HEK293 (cell line): ENCODE results near the gene DOCK3.

Experiments
- CTCF ChIP-seq: fragments of 450-650 bp; formaldehyde crosslinking; IDR thresholded peaks from 2 replicates; pipeline ENCODE4 v1.5.1; 2016; ENCODE audit warnings: missing biosample characterization, missing genetic modification characterization
- FEZF1 ChIP-seq: fragments of 450-650 bp; formaldehyde crosslinking; IDR thresholded peaks from 2 replicates; pipeline ENCODE4 v1.5.1; 2016; ENCODE audit warnings: missing biosample characterization, missing genetic modification characterization
- HOXD13 ChIP-seq: sonication (generic); formaldehyde crosslinking; IDR thresholded peaks from 2 replicates; pipeline ENCODE4 v1.8.0; 2022; ENCODE audit warnings: missing genetic modification reagents, borderline replicate concordance
- INSM2 ChIP-seq: fragments of 450-650 bp; formaldehyde crosslinking; IDR thresholded peaks from 2 replicates; pipeline ENCODE4 v1.5.1; 2016; ENCODE audit warnings: missing biosample characterization, missing genetic modification characterization
- OSR2 ChIP-seq: fragments of 450-650 bp; formaldehyde crosslinking; IDR thresholded peaks from 2 replicates; pipeline ENCODE4 v1.5.1; 2016; ENCODE audit warnings: missing biosample characterization, missing genetic modification characterization
- PATZ1 ChIP-seq: fragments of 450-650 bp; formaldehyde crosslinking; IDR thresholded peaks from 2 replicates; pipeline ENCODE4 v1.5.1; 2016; ENCODE audit warnings: missing biosample characterization, missing genetic modification characterization
- ZBTB11 ChIP-seq: fragments of 450-650 bp; formaldehyde crosslinking; conservative IDR thresholded peaks from 2 replicates; pipeline ENCODE4 v1.5.1; 2016; ENCODE audit warnings: low read depth, missing biosample characterization, missing genetic modification characterization
- ZFP37 ChIP-seq: fragments of 450-650 bp; formaldehyde crosslinking; IDR thresholded peaks from 2 replicates; pipeline ENCODE4 v1.5.1; 2016; ENCODE audit warnings: missing biosample characterization, missing genetic modification characterization
- ZFP41 ChIP-seq: fragments of 450-650 bp; formaldehyde crosslinking; IDR thresholded peaks from 2 replicates; pipeline ENCODE4 v1.5.1; 2016; ENCODE audit warnings: missing biosample characterization, missing genetic modification characterization, borderline replicate concordance
- ZNF133 ChIP-seq: fragments of 450-650 bp; formaldehyde crosslinking; IDR thresholded peaks from 2 replicates; pipeline ENCODE4 v1.5.1; 2016; ENCODE audit warnings: missing biosample characterization, missing genetic modification characterization
- ZNF138 ChIP-seq: fragments of 450-650 bp; formaldehyde crosslinking; IDR thresholded peaks from 2 replicates; pipeline ENCODE4 v1.5.1; 2016; ENCODE audit warnings: missing biosample characterization, missing genetic modification characterization, borderline replicate concordance
- ZNF248 ChIP-seq: fragments of 450-650 bp; formaldehyde crosslinking; IDR thresholded peaks from 2 replicates; pipeline ENCODE4 v1.5.1; 2017; ENCODE audit warnings: missing biosample characterization, missing genetic modification characterization
- ZNF341 ChIP-seq: fragments of 450-650 bp; formaldehyde crosslinking; IDR thresholded peaks from 2 replicates; pipeline ENCODE4; 2016; ENCODE audit warnings: low read depth, missing biosample characterization, missing genetic modification characterization
- ZNF433 ChIP-seq: fragments of 450-650 bp; formaldehyde crosslinking; IDR thresholded peaks from 2 replicates; pipeline ENCODE4 v1.5.1; 2016; ENCODE audit warnings: missing biosample characterization, missing genetic modification characterization, low read depth
- ZNF48 ChIP-seq: fragments of 450-650 bp; formaldehyde crosslinking; IDR thresholded peaks from 2 replicates; pipeline ENCODE4 v1.5.1; 2016; ENCODE audit warnings: missing biosample characterization, missing genetic modification characterization
- ZNF513 ChIP-seq: fragments of 450-650 bp; IDR thresholded peaks from 2 replicates; pipeline ENCODE4 v1.5.1; 2018; ENCODE audit warnings: missing biosample characterization, missing genetic modification characterization
- ZNF518A ChIP-seq: fragments of 450-650 bp; formaldehyde crosslinking; conservative IDR thresholded peaks from 2 replicates; pipeline ENCODE4 v1.5.1; 2016; ENCODE audit warnings: low read depth, missing biosample characterization, missing genetic modification characterization
- ZNF776 ChIP-seq: fragments of 450-650 bp; formaldehyde crosslinking; IDR thresholded peaks from 2 replicates; pipeline ENCODE4 v1.5.0; 2017; ENCODE audit warnings: missing biosample characterization, missing genetic modification characterization, borderline replicate concordance
- ZNF843 ChIP-seq: fragments of 450-650 bp; formaldehyde crosslinking; IDR thresholded peaks from 2 replicates; pipeline ENCODE4 v1.5.1; 2016; ENCODE audit warnings: missing biosample characterization, missing genetic modification characterization
- ZSCAN18 ChIP-seq: fragments of 450-650 bp; formaldehyde crosslinking; IDR thresholded peaks from 2 replicates; pipeline ENCODE4 v1.5.1; 2016; ENCODE audit warnings: missing biosample characterization, missing genetic modification characterization
- ZXDB ChIP-seq: fragments of 450-650 bp; formaldehyde crosslinking; IDR thresholded peaks from 2 replicates; pipeline ENCODE4 v1.5.1; 2016; ENCODE audit warnings: missing biosample characterization, missing genetic modification characterization

DOCK3 gene

GRCh38 chr3:51024765-51025632, 350.3 kb downstream of the DOCK3 start (continued):
- TF ChIP-seq CTCF (tag by site-specific recombination) (no peak), ZNF248 (tag by site-specific recombination) (no peak), ZBTB11 (peak; percentile 35), ZNF433 (tag by site-specific recombination) (no peak), FEZF1 (tag by site-specific recombination) (peak; percentile 88), OSR2 (tag by site-specific recombination) (peak; percentile 49; the same call in 1 of the 2 replicates), ZNF138 (tag by site-specific recombination) (no peak), PATZ1 (tag by site-specific recombination) (peak; percentile 27; the same call in 1 of the 2 replicates), ZNF843 (tag by site-specific recombination) (0 out of 2 replicates have a peak, but pooled peaks have one; percentile 30), ZNF133 (tag by site-specific recombination) (no peak), ZFP37 (tag by site-specific recombination) (no peak), HOXD13 (no peak), ZNF518A (tag by site-specific recombination) (no peak), ZXDB (tag by site-specific recombination) (peak; percentile 47; the same call in 1 of the 2 replicates), ZNF48 (tag by site-specific recombination) (no peak), ZNF776 (tag by site-specific recombination) (no peak), ZSCAN18 (no peak), INSM2 (tag by site-specific recombination) (no peak), ZFP41 (tag by site-specific recombination) (no peak), ZNF513 (no peak), ZNF341 (tag by site-specific recombination) (no peak)
